Thoracic aorta (tissue), 2 donors: ENCODE measurements around the gene EFCAB8. TPM values are rescaled to one million over a fixed set of nuclear protein-coding genes. Genes with fewer than 3 reads are reported as not detected.

Source experiments
- ATAC-seq: fragments of 150-250 bp; one replicate; pipeline ENCODE4 v1.8.0; 2017; ENCODE audit warnings: low read depth; ENCODE audit not compliant: insufficient number of reproducible peaks, low FRiP score
- DNase-seq: peaks from one replicate; pipeline ENCODE4 v3.0.0-alpha.2; 2020; ENCODE audit warnings: low spot score
- H3K27ac ChIP-seq, 2 donors: fragments of 200-600 bp; sonication (generic); 1 replicate in 1 of 2; 2 replicates in 1 of 2; pipeline ENCODE4 v1.5.1; 2016; ENCODE audit warnings: mild to moderate bottlenecking in 2 of 2, moderate library complexity in 2 of 2
- H3K27me3 ChIP-seq: fragments of 200-600 bp; sonication (generic); replicated peaks from 2 replicates; pipeline ENCODE4 v1.6.0; 2016; ENCODE audit warnings: mild to moderate bottlenecking; ENCODE audit not compliant: insufficient read depth
- H3K36me3 ChIP-seq: fragments of 200-600 bp; sonication (generic); one replicate; pipeline ENCODE4 v1.5.1; 2016
- H3K4me1 ChIP-seq, 2 donors: fragments of 200-600 bp; sonication (generic); 1 replicate in 1 of 2; 2 replicates in 1 of 2; pipeline versions ENCODE4 v1.5.1 to v1.6.0; 2016; ENCODE audit warnings: low read depth in 2 of 2, mild to moderate bottlenecking in 1 of 2; ENCODE audit not compliant: control insufficient read depth in 1 of 2
- H3K4me3 ChIP-seq: fragments of 200-600 bp; sonication (generic); 2 replicates; pipeline ENCODE4 v1.5.1; 2016; ENCODE audit warnings: mild to moderate bottlenecking
- H3K9me3 ChIP-seq: fragments of 200-600 bp; sonication (generic); 2 replicates; pipeline ENCODE4 v1.5.1; 2016
- CTCF ChIP-seq: fragments of 200-600 bp; sonication (generic); IDR thresholded peaks from one replicate; pipeline ENCODE4 v1.5.1; 2019; ENCODE audit warnings: antibody characterized with exemption
- total RNA-seq, 2 donors: library from RNA; depleted of rRNA; stranded (reverse); fragments of >200 nt; gene quantifications; one replicate each; pipeline versions ENCODE4 v1.1.0 to v1.2.3, GENCODE V29; 2016

Gene EFCAB8
- total RNA-seq, 2 donors from 2014 or later: 1.5 to 2.9 TPM

- H3K27ac ChIP-seq: no peak overlapping the region
- no peaks in the 10 kb centered on the region for H3K27me3 ChIP-seq
- DNase-seq (no peak), ATAC-seq (no peak)
- no peaks in the 10 kb centered on the region for H3K9me3 ChIP-seq
- H3K36me3 ChIP-seq: no peaks in the 10 kb centered on the region
- no peaks in the 10 kb centered on the region for H3K4me1 ChIP-seq
- no peak overlapping the region for H3K4me3 ChIP-seq
- TF ChIP-seq CTCF: no peak
These were observed 118.0 kb downstream of the EFCAB8 start for GRCh38 chr20:32976746-32977145.

DNA sequence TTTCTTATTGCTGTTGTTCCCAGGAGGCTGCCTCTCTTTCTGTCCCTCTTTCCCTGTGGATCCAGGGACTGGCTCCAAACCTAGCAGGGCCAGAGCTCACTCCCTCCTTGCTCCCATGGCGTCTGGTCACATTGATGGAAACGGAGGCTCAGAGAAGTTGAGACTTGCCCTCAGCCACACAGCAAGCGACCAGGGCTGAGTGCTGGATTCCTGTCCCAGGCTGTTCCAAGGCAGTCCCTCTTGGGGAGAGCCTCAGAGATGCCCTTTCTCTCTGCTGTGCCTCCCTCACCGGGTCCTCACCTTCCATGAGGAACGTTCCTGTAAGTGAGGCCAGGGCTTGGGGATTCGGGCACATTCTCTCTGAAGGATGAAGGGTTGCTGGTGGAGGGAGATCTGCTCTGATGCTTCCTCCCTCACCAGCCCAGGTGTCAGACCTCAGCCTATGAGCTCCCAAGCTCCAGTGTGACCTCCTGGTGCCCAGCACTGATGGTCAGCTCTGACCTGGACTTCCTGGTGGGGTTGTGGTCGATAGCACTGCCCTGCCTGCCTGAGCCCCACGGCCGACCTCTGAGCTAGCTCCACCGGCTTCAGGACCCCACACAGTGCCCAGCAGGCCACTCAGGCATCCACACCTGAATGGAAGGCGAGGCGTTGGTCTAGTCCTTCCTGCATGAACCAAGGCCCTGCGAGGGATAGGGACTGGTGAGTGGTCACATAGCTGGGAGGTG is 118.7 kb downstream of the EFCAB8 start:
- Histone ChIP-seq H3K27me3 (no peaks in the 10 kb centered on the region), H3K4me3 (no peak overlapping the region), H3K9me3 (no peaks in the 10 kb centered on the region), H3K27ac (no peak overlapping the region), H3K4me1 (no peaks in the 10 kb centered on the region), H3K36me3 (no peaks in the 10 kb centered on the region)
- ATAC-seq: no peak
- DNase-seq: no peak
- no peak for TF ChIP-seq CTCF

DNA sequence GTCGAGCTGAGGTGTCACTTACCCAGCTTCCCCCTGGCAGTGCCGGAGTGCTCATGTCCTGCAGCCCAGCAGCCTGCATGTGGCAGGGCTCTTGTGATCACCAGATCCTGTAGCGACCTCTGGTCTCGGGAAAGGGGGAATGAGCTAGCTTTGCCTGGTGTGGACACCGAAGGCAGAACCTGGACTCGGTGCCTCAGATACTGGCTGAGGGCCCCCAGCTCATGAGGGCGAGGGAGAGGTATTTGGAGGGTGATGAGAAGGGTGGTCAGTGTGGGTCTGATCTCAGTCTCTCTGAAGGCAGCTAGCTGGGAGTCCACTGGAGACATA is 119.2 kb downstream of the EFCAB8 start:
- no peak overlapping the region for H3K4me3 ChIP-seq
- DNase-seq: no peak
- no peak for TF ChIP-seq CTCF

DNA sequence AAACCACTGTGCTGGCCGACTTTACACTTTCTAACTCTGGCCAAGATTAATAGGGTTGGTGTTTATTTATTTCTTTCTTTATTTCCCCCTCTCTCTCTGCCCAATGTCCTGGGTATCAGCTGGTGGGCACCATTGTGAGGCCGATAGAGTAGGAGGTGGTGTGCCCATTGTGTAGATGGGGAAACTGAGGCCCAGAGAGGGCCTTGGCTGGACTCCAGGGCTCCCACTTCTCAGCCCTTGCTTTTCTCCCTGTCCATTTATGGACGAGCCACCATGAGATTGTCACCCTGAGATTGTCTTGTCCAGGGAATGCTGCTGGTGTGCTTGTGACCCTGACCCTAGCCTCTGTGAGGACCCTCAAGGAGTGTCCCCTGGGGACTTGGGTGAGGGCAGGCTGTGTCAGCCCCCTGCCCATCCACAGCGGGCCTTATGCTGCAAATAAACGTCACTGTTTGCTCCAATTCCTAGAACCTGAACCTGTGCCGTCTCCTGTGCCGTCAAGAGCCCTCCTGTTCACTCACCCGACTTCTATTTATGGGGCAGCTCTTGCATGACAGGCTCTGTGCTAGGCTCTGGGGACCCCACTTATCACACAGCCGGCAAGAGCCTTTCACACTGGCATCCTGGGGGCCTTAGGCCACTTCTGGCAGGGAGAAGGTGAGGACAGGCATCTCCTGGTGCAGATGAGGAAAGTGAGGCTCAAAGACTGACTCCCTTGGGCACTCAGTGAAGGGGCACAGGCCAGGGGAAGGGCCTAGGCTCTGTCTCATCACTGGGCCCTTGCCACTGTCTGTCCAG is 120.7 kb downstream of the EFCAB8 start:
- DNase-seq (no peak), ATAC-seq (no peak)
- Histone ChIP-seq H3K27me3 (no peaks in the 10 kb centered on the region), H3K9me3 (no peaks in the 10 kb centered on the region), H3K36me3 (no peaks in the 10 kb centered on the region), H3K27ac (no peak overlapping the region), H3K4me1 (no peaks in the 10 kb centered on the region), H3K4me3 (no peak overlapping the region)
- TF ChIP-seq CTCF: no peak

More for the DNA sequence above, 119.2 kb downstream of the EFCAB8 start:
- Histone ChIP-seq H3K36me3 (no peaks in the 10 kb centered on the region), H3K9me3 (no peaks in the 10 kb centered on the region), H3K27me3 (no peaks in the 10 kb centered on the region), H3K27ac (no peak overlapping the region), H3K4me1 (no peaks in the 10 kb centered on the region)
- ATAC-seq: no peak

DNA sequence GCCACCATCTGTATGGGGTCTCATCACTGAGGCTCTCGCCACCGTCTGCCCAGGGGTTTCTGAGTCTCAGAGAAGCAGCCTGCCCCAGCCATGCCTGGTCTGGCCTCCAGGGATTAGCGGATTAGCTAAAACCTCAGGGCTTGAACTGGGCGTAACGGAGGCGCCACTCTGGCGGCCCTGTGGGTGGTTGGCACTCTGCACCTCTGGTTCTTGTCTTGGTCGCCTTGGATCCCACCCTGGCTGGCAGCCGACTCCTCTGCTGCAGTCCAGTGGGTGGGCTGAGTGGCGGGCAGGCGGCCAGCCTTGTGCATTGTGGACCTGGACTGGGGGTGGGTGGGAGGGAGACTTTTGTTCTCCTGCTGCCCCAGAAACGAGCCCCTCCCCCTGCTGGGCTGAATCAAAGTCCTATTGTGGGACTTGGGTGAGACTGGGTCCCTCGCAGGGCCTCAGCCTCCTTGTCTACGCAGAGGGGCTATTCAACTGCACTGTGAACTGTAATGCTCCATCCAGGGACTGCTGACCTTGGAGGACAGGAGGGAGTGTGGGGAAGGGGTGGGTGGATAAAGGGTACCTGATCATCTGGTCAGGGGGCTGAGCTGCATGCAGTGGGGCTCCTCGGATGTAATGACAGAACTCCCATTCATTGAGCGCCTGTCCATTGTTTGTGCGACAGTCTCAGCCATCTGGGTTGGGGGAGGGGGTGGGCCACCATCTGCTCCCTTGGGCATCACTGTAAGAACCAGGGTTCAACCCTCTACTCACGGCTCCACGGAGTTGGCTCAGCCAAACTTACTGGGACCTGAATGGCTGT is 121.6 kb downstream of the EFCAB8 start:
- H3K27ac ChIP-seq: no peak overlapping the region
- DNase-seq (no peak), ATAC-seq (no peak)

More for the DNA sequence above, 121.6 kb downstream of the EFCAB8 start:
- Histone ChIP-seq H3K9me3 (no peaks in the 10 kb centered on the region), H3K27me3 (no peaks in the 10 kb centered on the region), H3K36me3 (no peaks in the 10 kb centered on the region), H3K4me1 (no peaks in the 10 kb centered on the region), H3K4me3 (no peak overlapping the region)
- TF ChIP-seq CTCF: no peak
